ENCODE measurements around the gene ZDHHC19. TPM values are rescaled to one million over a fixed set of nuclear protein-coding genes. Genes with fewer than 3 reads are reported as not detected.
"Not testable (repeated sequence)": the region's sequence is repeated elsewhere in the genome, so short reads cannot be mapped to it uniquely, and the experiment has no call there.

The ZDHHC19 gene
- total RNA-seq, 1 donor from 2014 or later = not detected

- intact Hi-C loops (cut with DNase I) = no loop called here
- no peak for DNase-seq (ENCODE audit: low spot score)
- peak; percentile 38 for ATAC-seq
These were observed 15.9 kb upstream of the ZDHHC19 start for GRCh38 chr3:196227121-196227561.

- DNase-seq (ENCODE audit: low spot score) (no peak), ATAC-seq (no peak)
- intact Hi-C loops (cut with DNase I) = no loop called here
These were observed 14.7 kb upstream of the ZDHHC19 start for GRCh38 chr3:196225763-196226364.

GRCh38 chr3:196225086-196225485, 13.9 kb upstream of the ZDHHC19 start:
- no peak for ATAC-seq
- no peak for DNase-seq (ENCODE audit: low spot score)
- intact Hi-C loops (cut with DNase I) = no loop called here

GRCh38 chr3:196222876-196223595, 11.8 kb upstream of the ZDHHC19 start:
- DNase-seq (ENCODE audit: low spot score) = no peak
- intact Hi-C loops (cut with DNase I) = loop anchor here (2.0 kb wide), 1 partner anchor 28 kb away; no protein-coding TSS in a partner anchor

DNA sequence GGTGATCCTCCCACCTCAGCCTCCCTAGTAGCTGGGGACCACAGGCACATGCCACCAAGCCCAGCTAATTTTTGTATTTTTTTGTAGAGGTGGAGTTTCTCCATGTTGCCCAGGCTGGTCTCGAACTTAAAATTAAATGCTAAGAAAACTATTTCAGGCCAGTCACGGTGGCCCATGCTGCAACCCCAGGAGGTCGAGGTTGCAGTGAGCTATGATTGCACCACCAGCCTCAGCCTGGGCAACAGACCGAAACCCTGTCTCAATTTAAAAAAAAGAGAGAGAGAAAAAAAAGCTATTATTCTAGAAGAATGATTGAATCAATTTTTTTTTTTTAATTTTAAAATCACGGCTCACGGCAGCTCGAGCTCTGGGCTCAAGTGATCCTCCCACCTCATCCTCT, 9.8 kb upstream of the ZDHHC19 start:
- DNase-seq (ENCODE audit: low spot score) (no peak), ATAC-seq (no peak)
- intact Hi-C loops (cut with DNase I) = no loop called here

More at GRCh38 chr3:196222876-196223595, 11.8 kb upstream of the ZDHHC19 start:
- no peak for ATAC-seq

DNA sequence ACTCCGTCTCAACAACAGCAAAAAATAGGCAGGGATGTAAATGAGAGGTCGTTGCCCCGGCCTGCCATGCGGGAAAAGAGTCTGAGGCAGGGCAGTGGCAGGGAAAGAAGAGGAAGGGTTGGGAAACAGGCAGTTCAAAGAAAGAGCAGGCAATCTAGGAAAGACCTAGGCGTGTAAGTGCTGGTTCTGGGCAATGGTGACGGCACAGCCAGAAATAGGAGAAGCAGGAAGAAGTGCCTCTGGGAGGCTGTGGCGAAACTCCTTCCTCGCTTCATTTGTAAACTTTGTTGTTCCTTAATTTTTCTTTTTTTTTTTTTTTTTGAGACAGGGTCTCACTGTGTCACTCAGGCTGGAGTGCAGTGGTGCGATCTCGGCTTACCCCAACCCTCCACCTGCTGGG, 9.4 kb upstream of the ZDHHC19 start:
- DNase-seq (ENCODE audit: low spot score) = no peak
- peak; percentile 34 for ATAC-seq
- intact Hi-C loops (cut with DNase I) = no loop called here

DNA sequence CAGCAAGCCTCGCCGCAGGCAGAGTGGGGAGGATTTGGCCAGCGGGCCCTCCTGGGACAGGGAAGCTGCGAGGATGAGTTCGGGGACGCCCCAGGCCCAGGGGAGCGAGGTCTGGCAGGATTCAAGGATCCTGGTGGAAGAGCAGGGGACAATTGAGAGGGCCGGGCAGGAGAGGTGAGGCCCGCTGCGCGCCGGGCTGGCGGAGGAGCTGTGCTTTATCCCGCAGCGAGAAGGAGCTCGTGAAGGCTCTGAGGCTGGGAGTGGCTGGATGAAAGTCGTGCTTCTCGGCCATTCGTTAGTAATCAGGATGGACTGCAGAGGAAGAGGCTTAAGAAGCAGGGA, 8.7 kb upstream of the ZDHHC19 start:
- peak; percentile 37 for ATAC-seq
- intact Hi-C loops (cut with DNase I) = no loop called here
- DNase-seq (ENCODE audit: low spot score) = peak; percentile 63

GRCh38 chr3:196219194-196219969, 8.2 kb upstream of the ZDHHC19 start:
- intact Hi-C loops (cut with DNase I) = no loop called here
- peak; percentile 79 for DNase-seq (ENCODE audit: low spot score)
- ATAC-seq = peak; percentile 89

GRCh38 chr3:196218155-196218712, 7.0 kb upstream of the ZDHHC19 start:
- DNase-seq (ENCODE audit: low spot score) = no peak
- intact Hi-C loops (cut with DNase I) = no loop called here

DNA sequence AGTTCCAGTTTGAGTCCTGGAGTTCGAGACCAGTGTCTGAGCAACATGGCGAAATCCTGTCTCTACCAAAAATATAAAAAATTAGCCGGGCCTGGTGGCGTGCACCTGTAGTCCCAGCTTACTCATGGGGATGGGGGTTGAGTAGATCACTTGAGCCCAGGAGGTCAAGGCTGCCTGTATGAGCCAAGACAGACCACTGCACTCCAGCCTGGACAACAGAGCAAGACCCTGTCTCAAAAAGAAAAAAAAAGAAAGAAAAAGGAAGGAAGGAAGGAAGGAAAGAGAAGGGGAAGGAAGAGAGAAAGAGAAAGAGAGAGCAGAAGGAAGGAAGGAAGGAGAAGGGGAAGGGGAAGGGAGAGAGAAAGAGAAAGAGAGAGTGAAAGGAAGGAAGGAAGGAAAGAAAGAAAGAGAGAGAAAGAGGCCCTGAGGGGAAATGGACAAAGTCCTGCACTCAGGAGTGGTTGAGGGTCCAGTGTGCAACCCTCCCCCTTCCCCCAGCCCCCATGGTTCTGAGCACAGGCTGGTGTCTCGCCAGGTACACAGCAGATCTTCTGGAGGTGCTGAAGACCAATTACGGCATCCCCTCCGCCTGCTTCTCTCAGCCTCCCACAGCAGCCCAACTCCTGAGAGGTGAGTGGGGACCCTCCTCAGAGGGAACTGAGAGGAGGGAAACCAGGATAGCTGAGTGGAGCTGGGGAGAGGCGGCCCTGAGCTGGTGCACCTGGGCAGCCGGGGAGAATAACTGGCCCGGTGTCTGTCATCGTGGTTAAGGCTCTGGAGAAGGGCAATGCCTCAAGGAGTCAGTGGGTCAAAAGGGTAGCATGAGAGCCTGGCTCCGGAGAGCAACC, 6.3 kb upstream of the ZDHHC19 start:
- ATAC-seq = no peak
- intact Hi-C loops (cut with DNase I) = no loop called here
- no peak for DNase-seq (ENCODE audit: low spot score)

More at GRCh38 chr3:196218155-196218712, 7.0 kb upstream of the ZDHHC19 start:
- no peak for ATAC-seq

GRCh38 chr3:196216681-196217211, 5.5 kb upstream of the ZDHHC19 start:
- intact Hi-C loops (cut with DNase I) = no loop called here
- ATAC-seq (no peak), DNase-seq (ENCODE audit: low spot score) (no peak)

- intact Hi-C loops (cut with DNase I) = no loop called here
- peak; percentile 49 for DNase-seq (ENCODE audit: low spot score)
- ATAC-seq = no peak
These were observed 4.9 kb upstream of the ZDHHC19 start, which contains the start of gene SLC51A for GRCh38 chr3:196216089-196216564. SLC51A (plus strand) TSS chr3:196216534; CDS start chr3:196216713, 179 bp downstream.

DNA sequence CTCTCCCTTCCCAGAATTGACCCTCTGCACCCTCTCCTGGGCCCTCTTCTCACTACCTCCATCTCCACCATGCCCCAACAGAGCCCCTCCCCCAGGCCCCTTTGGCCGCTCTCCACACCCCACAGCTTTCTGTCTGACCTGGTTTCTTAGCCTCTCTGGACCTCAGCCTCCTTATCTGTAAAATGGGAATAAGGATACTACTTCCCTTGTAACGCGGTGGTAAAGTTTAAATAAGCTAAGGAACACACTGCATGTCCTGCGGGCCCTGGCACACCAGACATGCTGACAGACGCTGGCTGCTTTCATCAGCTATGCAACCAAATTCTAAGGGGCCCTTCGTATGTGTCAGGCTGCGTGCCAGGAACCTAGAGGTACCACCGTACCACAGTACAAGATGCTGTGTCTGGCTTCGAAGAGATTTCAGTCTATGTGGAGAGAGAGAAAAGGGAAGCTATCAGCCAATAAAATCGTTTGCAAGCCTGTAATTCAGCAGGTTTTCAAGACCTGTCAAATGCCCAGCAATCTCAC, 4.4 kb upstream of the ZDHHC19 start:
- DNase-seq (ENCODE audit: low spot score) = no peak
- no peak for ATAC-seq
- intact Hi-C loops (cut with DNase I) = no loop called here

DNA sequence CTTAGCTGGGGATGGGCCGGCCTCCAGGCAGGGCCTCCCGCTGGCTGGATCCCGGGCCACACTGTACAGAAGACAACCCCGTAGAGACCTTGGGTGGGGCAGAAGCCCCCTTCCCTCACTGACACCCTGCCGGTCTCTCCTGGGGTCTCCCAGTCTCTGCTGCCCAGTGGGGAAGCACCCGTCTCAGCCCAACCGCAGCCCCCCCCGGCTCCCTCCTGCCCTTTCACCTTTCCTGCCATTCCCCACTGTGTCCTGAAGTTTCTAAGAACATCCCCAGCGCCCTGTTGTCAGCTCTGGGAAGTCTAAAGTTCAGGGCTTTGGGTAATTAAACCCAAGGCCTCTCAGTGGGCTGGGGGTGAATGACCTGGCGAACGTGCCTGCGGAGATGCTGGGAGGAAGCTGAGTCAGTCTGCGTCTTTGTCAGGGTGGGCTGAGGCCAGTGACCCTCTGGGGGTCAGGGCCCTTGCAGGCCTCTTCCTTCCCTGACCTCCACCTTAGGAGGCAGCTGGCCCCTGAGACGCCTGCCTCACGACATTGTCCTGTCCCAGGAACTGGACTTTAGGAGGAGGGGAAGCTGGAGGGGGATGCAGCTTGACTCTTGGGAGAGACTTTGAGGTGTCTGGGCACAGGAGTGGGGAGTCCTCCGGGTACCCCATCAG, 3.7 kb upstream of the ZDHHC19 start:
- no peak for DNase-seq (ENCODE audit: low spot score)
- intact Hi-C loops (cut with DNase I) = no loop called here
- ATAC-seq = no peak

GRCh38 chr3:196209944-196210672, 1.1 kb downstream of the ZDHHC19 start:
- intact Hi-C loops (cut with DNase I); ATAC-seq; DNase-seq (ENCODE audit: low spot score): not testable (repeated sequence)

- DNase-seq (ENCODE audit: low spot score) (no peak), ATAC-seq (peak; percentile 8)
- intact Hi-C loops (cut with DNase I) = no loop called here
These were observed 2.1 kb downstream of the ZDHHC19 start for GRCh38 chr3:196208942-196209695.

All from sciatic nerve (tissue), 2 donors.